Fibroblast of peridontal ligament (primary cell): Measurements from ENCODE around the gene CFAP46.
"Not testable (repeated sequence)": the region's sequence is repeated elsewhere in the genome, so short reads cannot be mapped to it uniquely, and the experiment has no call there.

Experiments used
- DNase-seq: peaks from one replicate; pipeline ENCODE4 v3.0.0-alpha.2; 2010; ENCODE audit errors: extremely low read depth

The CFAP46 gene

DNA sequence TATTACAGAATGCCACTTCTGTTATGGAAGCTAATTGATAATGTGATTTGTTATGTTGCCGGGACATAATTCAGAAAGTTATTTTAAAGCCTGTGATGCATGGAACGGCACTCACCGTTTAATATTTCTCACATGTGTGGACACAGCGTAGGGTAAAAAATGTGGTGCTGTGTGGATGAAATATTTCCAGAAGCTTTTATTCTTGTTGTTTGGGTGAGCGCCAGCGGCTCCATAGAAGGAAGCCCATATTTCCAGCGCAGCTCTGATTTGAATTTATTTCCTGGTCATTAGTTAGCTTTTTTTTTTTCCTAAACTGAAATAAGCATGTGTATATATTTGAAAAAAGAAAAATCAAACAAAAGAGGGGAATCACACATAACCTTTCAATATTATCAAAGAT, 136.3 kb downstream of the CFAP46 start:
- no peak for DNase-seq

DNA sequence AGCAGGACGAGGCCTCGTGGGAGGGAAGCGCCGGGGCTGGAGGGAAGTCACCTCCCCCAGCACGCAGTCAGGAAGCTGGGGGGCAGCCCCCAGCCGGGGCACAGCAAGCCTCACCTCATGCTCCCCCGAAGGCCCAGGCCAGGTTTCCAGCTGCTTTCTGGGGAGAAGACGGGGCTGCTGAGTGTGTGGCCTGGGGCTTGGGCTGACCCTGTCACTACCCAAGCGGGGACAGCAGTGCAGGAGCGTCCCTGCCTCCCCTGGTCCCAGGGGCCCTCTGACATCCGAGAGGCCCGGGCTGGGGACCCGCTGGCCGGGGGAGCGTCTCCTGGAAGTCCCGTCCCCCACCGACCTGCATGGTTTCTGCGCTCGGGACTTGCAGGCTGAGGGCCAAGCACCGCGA, 136.8 kb downstream of the CFAP46 start:
- DNase-seq = no peak

DNA sequence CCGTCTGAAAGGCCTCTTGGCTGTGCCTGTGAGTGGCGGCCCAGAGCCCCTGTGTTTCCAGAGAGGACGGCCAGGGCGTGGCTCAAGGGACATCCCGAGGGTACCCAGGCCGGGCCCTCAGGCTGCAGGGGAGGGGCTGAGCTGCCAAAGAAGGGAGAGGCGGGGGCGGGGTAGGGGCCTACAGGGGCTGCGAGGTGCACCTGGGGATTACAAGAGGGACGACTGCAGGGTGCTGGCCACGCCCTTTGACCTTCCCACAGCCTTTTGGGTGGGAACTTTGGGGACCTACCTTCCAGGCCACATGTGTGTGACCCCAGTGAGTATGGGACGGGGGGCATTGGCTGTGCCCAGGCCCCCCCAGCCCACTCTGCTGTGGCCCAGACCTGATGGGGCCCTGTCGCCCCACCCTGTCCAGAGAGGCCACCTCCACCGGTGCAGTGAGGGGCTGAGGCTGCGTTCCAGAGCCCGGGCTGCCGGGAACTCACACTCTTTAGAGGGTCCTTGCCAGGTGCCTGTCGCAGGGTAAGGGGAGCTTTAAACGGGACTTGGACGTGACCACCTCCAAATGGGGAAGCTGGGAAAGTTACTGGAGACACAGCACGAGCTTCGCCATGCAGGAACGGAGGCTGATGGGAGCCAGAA, 137.5 kb downstream of the CFAP46 start:
- no peak for DNase-seq

DNA sequence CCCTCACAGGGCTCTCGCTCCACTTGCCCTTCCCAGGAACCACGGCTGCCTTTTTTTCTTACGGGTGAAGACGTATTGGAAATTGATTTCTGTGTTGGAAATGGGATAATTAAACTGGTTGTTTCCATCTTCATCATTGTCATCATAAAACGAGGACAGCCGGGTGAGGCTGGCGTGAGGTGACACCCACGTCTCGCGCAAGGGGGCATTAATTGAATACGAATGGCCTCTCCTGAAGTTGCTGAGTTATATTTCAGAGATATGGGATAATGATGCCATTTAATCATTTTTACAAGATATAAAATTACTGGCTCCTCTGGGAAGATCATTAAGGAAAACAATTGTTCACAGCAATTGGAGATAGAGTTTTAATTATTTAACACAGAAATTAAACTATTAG, 138.1 kb downstream of the CFAP46 start:
- no peak for DNase-seq

DNA sequence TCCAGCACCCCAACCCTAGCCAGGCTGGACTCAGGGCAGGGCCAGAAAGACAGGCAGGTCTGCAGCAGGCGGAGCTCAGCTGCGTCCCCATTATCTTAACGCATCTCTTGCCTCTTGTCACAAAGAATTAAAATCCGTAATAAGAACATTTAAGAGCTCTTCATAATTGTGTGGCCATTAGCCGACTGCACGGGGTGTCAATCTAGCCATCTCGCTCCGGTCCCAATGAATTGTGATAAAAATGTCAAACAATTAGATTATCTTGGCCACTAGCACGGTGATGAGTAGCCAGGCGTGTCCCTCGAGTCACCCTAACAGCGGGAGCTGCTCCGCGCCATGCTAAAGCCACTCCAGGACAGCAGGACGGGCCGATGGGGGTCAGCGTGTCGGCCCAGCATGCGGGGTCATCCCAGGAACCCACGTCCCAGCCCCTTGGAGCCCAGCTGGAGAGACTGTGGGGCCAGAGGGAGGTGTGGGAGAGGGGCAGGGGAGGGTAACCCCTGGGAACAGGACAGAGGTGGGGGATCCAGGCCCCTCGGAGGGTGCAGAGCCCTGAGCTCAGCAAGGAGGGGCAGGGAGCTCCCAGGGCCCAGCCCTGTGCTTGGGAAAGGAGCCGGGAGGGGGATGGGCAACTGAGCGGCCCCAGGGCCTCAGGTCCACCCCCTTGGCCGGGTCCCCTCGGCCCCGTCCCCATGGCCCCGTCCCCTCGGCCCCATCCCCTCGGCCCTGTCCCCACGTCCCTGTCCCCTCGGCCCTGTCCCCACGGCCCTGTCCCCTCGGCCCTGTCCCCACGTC, 138.8 kb downstream of the CFAP46 start:
- DNase-seq = no peak

DNA sequence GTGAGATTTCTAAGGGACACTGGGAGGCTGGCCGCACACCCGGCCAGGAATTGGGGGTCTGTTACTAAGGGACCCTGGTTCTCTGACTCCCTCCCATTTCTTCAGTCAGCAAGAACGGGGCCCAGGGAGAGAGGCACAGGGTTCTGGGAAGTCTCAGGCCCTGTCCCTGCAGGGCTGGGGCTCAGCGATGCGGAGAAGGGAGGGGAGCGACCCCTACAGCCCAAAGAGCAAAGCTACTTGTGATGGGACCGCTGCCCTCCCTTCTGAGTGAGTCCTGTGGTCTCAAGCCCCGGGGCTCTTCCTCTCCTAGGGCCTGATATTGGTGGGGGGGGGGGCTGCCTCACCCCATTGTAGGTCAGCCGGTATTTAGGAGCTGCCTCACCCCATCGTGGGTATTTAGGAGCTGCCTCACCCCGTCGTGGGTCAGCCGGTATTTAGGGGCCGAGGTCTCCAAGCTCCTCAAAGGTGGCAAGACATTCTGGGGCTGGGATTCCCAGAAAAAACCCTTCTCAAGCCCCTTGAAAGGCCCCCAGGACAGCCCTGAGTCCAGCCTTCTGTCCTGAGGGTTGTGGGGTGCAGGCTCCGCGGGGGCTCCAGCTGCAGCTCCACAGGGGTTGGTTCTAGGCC, 139.6 kb downstream of the CFAP46 start:
- DNase-seq = no peak

DNA sequence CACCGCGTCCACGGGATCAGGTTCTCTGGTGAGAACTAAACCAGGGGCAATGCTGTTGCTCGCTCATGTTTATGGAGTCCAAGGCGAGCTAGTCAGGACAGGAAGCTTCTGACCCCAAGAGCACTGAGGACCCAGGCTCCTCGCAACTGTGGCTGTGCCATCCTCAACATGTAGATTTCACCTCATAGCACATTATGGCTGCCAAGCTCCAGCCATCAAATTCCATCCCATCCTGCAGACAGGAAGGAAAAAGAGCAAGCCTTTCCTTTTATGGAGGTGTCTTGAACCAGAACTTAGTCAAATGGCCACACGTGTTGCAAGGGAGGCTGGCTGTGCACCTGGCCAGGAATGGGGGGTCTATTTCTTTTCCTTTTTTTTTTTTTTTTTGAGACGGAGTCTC, 140.3 kb downstream of the CFAP46 start:
- DNase-seq = no peak

DNA sequence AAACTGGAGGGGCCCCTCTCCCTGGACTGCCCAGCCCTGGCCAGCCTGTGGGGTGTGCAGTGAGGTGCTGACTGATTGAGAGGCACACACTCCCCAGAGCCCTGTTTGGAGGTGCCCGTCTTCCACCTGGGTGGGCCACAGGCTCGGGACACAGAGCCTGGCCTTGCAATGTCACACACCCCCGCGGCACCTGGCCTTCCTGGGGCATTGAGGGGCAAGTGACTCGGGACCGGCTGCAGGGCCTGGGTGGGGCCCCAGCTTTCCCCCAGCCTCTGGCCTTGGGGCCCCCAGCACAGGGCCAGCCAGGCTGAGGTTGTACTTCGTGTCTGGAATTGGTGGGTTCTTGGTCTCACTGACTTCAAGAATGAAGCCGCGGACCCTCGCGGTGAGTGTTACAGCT, 142.5 kb downstream of the CFAP46 start:
- no peak for DNase-seq

DNA sequence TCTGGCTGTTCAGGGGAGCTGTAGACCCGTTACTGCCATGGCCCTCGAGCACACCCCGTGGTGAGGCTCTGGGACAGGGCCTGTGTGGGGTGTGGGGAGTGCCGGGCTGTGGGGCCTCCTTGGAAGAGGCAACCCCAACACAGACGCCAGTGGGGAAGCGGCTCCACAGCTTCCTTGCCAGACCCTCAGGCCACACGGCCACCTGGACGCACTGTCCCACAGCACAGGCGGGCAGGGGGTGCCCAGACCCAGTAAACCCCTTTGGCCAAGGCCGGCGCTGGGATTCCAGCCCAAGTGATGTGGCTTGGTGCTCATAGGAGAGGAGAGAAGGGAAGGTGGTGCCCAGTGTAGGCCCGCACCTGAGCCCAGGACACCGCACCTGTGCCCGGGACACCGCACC, 143.5 kb downstream of the CFAP46 start:
- no peak for DNase-seq

DNA sequence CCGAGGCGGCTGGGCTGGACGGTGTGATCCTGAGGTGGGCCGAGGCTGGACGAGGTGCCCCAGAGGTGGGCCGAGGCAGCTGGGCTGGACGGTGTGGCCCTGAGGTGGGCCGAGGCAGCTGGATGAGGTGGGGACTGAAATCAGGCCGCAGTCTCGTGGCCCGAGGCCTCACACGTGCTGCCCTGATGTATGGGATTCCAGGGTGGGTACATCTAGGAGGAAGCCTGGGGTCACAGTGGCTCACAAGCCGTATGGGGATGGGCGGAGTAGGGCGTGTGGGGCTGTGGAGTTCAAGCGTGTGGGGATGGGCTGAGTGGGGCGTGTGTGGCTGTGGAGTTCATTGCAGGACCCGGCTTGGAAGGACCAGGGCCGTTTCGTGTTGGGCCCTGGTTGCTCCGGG, 144.0 kb downstream of the CFAP46 start:
- no peak for DNase-seq

DNA sequence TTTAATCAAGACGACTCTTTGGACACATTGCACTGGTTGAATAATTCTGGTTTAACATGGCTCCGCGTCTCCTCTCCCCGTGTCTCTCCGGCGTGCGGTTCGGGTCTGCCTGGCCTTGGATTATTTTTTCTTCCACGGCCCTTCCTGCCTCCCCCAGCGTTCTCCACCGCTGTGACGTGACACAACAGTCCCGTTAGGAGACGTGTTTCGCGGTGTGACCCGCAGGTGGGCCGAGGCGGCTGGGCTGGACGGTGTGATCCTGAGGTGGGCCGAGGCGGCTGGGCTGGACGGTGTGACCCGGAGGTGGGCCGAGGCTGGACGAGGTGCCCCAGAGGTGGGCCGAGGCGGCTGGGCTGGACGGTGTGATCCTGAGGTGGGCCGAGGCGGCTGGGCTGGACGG, 144.4 kb downstream of the CFAP46 start:
- DNase-seq = not testable (repeated sequence)

DNA sequence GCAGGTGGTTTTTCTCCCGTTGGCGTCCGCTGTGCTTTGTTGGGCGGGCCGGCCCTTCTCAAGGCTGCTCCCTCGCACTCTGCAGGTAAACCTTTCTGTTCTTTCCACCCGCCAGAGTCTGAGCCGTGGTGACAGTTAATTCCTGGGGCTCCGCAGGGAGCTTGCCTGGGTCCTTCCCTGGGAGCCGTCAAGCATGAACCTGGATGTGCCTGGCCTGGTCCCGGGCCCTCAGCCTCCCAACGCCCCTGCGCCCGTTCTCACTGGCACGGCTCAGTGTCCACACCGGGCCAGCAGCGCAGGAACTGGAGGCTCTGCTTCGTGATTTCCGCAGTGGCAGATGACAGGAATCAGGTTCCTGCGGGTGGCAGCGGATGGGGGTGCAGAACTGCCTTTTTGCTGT, 145.5 kb downstream of the CFAP46 start:
- no peak for DNase-seq

DNA sequence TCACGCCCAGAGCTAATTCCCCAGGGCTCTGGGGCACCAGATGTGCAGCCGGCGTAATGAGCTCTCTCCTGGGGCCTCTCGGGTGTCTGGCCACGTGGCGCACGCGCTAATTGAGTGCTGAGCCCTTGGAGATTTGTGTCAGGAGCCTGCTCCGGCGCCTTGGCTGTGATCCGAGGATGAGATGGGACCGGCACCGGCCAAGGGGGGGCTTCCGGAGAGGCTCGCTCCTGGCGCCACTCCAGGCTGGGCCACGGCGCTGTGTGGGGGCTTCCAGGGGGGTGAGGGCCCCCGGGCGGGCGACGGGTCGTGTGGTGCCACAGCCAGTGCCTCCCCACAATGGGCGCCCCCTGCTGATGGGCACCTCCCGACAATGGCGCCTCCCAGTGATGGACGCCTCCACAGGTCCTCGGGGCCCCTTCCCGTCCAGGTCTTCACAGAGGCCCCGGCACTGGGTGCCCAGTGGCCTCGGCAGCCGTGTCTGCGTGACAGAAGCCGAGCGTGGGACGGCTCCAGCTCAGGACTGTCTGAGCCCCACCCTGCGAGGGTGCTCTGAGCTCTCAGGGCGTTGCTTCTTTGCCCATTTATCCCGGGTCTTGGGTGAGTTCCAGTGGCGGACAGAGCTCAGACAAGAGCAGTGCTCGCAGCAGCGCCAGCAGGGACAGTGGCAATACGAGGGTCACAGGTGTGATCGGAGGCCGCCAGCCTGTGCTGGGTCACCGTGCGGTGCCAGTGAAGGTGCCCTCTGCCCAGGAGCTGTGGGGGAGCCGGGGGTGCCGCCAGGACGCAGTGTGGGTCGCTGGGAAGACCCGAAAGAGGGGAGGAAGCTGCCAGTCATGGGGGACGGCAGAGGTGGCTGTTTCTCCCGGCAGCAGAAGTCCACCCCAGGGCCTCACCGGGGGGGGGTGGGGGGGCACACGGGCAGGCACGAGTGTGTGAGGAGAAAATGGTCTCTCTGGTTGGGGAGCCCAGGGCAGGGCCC, 148.2 kb downstream of the CFAP46 start:
- no peak for DNase-seq

DNA sequence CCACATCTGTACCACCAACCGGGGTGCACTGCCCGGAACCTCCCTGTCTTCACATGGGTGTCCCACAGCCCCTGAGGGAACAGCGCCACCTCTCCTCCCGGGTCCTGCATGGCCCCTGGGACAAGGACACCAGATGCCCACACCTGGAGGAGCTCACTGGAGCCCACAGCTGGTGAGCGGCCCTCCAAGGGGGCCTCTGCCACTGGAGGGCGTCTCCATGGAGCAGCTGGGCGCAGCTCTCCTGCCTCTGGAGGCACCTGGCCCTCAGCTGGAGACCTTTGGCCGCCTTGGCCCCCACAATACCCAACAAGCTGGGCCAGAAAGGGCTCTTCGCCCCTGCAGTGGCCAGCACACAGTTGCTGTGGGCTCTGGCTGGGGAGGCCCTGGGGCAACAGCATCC, 149.2 kb downstream of the CFAP46 start:
- DNase-seq = no peak

DNA sequence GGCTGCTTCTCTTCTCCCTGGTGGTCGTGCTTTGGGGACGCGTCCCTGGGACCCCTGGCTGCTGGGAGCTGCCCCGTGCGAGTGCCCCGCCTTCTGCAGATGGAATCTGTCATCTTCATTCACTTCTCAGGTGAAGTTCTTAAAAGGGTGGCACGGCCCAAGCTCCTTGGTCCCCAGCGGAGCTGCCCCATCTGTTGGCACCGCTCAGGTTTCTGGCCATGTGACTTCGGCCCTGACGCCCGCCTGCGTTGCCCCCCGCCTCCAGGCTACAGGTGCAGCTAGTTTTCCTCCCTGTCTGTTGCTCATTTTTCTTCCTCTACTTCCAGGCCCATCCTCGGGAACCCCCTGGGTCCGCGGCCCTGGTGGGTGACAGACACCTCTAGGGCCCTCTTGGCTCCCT, 149.6 kb downstream of the CFAP46 start:
- no peak for DNase-seq

DNA sequence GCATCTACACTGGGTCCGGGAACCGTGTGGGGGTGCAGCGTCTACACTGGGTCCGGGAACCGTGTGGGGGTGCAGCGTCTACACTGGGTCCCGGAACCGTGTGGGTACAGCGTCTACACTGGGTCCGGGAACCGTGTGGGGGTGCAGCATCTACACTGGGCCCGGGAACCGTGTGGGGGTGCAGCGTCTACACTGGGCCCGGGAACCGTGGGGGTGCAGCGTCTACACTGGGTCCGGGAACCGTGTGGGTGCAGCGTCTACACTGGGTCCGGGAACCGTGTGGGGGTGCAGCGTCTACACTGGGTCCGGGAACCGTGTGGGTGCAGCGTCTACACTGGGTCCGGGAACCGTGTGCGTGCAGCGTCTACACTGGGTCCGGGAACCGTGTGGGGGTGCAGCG, 150.3 kb downstream of the CFAP46 start:
- not testable (repeated sequence) for DNase-seq

DNA sequence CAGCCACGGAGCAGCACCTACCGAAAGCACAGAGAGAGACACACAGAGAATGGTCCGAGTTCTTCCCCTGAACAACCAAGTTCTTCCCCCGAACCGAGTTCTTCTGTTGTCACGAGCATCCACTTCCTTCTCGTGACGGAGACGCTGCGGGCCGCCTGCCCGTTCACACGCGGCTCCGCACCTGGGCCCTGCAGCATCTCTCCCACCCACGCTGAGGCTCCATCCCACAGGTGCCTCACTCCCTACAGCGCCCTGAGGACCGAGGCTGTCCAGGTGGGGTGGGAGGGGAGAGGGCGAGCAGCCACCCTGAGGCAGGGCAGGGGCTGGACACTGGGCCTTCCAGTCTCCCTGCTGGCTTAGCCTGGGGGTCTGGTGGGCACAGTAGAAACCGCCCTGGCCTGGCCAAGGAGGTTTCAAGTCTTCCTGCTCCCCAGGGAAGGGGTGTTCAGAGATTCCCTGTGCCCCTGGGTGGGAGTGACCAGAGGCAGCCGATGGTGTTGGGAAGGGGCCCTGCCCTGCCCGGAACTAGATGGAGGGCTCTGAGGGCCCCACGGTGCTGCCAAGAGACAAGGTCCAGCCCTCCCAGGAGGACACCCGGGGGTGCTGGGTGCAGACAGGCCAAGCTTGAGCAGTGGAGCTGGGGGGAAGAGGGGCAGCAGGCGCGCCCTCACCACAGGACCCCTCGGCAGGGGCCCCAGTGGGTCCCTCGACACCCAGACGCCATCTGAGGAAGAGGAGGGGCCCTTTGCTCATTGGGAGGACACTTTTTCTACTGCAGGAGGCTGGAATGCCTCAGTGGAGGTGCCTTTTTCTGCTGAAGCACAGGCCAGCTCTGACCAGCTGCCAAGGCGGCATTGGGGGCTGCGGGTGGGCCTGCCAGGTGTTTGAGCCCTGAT, 151.2 kb downstream of the CFAP46 start:
- DNase-seq = no peak

DNA sequence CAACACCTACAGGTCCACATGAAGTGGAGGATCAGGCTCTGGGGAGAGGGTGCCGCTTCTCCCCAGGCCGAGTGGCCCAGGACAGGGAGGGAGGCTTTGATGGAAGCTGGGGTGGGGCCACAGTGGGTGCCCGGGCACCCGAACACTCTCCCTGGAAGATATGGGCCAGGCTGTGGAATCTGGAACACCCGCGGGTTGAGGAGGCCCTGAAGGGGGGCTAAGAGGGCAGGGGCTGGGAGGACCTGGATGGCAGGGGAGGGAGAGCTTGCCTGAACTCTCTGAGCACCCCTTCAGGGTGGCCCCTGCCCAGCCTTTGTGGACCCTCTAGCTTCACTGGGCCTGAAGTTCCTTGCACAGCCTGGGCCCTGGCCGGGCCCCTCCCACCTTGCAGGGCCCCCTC, 151.9 kb downstream of the CFAP46 start:
- DNase-seq = no peak

DNA sequence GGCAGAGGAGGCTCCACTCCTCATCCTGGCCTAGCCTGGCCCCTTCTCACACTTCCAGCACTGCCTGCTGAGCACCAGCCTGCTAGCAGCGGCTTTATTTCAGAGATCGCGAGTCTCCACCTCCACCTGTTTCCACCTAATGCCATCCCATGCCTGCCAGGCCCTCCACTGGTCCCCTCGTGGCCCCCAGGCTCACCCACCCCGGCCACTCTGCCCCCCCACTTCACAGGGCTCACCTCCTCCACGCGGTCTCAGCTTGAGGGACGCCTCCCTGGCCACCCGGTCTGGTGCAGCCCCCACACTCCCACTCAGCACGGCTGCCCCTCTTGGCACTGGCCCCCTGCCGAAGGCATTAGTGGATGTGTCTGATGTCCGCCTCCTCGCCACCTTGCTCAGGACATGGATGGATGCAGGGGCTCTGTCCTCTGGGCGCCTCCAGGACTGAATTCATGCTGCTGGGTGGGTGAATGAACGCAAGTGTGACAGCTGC, 152.7 kb downstream of the CFAP46 start:
- no peak for DNase-seq

DNA sequence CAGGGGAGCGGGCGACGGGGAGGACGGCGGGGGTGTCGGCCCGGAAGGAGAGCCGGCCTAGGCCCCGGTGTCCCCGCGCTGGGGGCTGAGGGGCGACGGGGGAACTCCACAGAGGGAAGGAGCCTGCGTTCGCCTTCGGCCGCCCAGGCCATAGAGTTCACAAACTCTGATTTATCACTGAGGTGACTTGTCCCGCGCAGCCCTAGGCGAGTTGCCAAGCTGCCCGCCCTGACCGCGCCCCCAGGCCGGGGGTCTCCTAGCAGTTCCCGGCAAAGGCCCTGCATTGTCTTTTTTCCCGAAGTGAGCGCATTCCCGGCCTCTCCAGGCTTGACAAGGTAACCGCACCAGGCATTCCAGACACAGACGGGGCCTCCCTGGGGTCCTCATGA, 153.5 kb downstream of the CFAP46 start:
- DNase-seq = no peak
